ENCODE results near the gene PRX.
"Not testable (repeated sequence)": the region's sequence is repeated elsewhere in the genome, so short reads cannot be mapped to it uniquely, and the experiment has no call there.

PRX gene

DNA sequence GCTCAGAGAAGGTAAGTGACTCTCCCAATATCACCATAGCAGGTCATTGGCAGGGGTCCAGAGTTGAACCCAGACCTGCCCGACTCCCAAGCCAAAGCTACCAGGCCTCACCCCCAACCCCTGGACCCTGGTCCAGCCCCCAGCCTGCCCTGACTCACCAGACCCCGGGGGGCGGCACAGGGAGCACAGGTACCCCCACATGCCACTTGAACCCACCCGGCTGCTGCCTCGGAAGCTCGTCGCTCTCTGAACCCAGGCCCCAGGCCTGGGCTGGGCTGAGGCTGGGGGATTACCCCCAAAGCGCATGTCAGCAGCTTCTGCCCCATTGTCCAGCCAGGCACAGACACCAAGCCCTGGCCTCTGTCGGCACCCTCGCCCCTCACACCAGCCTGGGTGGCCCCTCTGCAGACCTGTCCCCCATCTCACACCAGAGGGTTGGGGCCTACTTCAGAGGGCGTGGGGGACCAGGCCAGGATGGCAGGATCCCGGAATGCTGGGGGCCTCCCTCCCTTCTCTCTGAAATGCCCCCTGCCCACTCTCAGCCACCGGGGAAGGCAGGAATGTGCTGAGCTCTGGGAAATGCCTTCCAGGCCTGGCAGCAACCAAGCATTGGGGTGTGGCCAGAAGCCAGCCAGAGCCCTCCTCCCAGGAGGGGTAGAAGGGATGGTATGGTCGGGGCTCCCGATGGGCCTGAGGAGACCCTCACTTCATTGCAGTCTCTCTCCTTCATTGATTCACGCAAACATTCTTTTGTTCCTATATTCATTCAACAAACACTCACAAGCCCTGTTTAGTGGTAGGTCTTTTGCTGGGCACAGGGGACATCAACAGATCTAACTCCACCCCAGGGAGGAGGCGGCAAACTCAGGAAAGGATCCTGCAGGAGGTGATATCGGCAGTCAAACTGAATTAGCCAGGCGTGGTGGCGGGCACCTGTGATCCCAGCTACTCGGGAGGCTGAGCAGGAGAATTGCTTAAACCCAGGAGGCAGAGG is 1.7 kb upstream of the PRX start:
- DNase-seq (ENCODE audit: low spot score): no peak

DNA sequence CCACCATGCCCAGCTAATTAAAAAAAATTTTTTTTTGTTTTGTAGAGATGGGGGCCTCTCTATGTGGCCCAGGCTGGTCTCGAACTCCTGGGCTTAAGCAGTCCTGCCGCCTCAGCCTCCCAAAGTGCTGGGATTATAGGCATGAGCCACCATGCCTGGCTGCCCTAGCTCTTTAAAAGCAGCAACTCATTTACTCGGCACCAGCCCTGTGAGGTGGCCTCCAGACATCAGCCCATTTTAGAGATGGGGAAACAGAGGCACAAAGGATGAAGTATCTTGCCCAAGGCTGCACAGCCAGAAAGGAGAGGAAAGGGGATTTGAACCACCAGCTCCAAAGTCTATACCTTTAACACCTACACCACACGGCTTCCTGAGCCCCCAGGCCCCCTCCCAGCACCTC is 312 bp downstream of the PRX start:
- DNase-seq (ENCODE audit: low spot score): no peak

DNA sequence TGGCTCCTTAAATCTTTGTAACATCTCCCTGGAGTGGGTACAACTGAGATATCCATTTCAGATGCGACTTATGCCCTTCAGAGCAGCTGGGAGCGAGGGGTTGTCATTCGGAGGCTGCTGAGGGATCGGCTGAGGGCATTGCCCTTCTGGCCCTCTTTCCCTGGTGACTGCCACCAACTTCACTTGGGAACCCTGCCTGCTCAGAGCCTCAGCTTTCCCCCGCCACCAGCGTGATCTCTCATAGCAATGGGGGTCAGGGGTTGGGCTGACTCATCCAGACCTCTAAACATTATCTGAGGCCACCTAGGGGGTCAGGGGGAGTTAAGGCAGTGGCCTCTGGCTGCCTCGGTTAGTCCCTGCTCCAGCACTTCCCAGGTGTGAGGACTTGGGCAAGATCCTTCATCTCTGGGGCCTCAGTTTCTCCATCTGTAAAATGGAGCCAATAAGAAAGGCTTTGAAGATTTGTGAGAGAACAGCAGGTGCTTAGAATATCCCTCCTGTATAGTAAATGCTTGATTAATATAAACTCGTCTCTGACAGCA is 1.1 kb downstream of the PRX start:
- no peak for DNase-seq (ENCODE audit: low spot score)

DNA sequence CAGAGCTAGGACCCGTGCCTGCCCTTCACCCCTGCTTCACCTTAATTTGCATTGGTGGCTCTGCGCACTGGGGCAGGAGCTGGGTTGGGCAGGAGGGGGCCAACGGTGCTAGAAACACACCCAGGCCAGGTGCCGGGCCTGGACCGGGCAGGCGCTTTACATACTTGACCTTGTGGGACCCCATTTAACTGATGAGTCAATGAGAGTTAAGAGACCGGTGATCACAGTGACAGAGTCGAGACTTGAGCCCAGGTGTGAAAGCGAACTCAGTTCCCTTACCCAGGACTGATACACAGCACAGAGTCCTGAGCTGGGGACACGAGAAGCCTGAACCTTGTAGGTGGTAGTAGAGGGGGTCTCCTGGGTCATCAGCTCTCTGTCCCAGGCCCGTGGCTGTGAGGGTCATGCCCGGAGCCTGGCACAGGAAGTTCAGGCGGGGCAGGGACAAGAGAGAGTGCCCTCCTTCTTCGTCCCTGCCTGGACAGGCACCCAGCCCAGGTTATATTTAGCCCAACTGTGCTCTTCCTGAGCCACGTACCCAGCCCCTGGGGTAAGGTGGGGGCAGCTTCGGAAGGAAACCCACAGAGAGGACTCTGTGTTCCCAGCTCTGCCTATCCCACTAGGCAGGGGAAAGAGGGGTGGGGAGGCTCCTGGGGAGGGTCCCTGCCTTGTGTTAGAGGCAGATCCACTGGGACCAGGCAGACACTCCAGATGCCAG is 1.9 kb downstream of the PRX start:
- DNase-seq (ENCODE audit: low spot score): no peak

DNA sequence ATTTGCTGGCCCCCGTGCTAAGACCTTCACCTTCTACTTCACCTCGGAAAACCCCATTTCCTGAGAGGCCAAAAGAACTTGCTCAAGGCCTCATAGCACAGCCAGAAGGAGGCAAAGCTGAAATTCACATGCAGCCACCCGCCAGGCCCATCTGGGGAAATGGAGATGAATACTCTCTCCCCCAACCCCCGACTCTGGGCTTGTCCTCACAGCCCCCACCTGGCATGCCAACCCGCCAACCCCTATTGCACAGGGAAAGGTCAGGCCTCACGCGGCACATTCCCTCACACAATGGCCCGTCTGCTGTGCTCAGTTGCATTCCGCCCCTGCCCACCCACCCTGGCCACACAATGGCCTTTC is 3.2 kb downstream of the PRX start:
- DNase-seq (ENCODE audit: low spot score): no peak

DNA sequence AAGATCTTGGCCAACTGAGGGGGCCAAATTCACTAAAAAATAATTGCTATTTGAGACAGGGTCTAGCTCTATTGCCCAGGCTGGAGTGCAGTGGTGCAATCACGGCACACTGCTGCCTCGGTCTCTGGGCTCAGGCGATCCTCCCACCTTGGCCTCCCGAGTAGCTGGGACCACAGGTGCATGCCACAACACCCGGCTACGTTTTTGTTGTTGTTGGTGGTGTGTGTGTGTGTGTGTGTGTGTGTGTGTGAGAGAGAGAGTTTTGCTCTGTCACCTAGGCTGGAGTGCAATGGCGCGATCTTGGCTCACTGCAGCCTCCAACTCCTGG is 4.6 kb downstream of the PRX start:
- not testable (repeated sequence) for DNase-seq (ENCODE audit: low spot score)

DNA sequence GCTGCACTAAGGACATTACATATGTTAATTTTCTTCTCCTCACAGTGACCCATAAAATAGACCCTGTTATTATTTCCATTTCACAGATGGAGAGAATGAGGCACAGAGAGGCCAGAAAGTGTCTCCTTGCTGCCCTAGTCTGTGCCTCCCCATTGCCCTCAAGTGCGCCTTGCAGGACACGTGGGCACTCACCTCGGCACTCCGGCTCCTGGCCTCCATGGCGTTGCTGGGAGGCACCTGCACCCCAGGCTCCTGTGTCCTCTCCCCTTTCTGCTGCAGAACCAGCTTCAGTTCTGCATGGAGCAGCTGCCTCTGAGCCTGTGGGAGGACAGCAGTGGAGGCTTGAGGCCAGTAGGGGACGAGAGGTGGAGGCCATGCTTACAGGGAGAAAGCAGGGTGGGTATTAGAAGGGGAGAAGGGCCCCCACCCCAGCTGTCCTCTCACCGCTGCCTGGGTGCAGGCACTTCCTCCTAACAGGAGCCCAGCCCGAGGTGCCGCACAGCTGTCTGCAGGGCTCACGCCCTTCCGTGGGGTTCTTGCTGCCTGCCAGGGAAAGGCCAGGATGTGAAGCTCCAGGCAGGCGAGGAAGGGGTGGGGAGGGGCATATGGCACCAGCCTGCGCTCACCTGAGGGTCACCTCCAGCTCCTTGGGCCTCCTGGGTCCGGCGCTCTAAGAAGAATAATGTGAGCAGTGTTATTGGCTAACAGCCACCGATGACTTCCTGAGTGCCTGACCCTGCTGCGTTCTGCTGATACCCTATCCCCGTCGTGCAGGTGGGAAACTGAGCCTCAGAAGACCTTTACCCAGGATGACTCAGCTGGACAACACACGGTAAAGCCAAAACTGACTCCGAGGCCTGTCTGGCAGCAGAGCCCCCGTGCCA is 5.2 kb downstream of the PRX start:
- DNase-seq (ENCODE audit: low spot score): no peak

DNA sequence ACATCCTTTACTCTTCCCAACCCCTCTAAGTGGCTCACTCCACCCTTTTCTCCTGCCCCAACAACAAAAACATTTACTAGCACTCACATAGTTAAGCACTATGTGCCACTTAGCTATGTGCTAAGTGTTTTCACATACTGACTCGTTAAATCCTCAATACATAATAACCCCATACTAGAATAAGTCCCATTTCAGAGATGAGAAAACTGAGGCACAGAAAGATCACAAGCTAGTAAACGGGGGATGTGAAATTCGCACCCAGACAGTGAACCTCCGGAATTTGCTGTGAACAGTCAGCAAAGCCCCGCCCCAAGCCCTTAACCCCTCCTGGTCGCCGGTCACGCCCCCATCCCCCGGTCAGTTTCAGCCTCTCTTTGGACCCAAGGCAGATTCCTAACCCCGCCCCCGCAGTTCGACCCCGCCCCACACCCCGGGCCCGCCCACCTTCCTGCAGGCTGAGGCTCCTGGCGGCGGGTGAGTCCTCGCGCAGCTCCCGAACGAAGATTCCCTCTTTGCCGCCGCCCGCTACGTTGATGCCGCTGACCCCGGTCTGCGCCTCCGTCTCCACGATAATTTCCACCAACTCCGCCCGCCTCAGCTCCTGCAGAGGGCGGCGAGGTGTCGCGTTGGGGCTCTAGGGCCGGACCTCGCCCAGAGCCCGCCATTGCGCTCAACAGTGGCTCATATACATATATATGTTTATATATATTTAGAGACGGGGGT is 9.8 kb downstream of the PRX start:
- peak; percentile 95 for DNase-seq (ENCODE audit: low spot score)

DNA sequence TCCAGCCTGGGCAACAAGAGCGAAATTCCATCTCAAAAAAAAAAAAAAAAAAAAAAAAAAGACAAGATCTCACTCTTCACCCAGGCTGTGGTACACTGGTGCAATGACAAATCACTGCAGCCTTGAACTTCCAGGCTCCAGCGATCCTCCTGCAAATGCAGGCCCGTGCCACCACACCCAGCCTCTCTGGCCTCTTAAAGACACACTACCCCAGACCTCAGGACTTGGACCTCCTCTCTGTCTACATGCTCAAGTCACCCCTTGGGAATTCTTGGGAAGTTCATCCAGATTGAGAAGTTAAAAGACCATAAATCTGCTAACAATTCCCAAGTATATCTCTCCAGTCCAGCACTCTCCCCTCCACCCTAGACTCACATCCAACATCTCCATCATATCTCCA is 12.6 kb downstream of the PRX start:
- no peak for DNase-seq (ENCODE audit: low spot score)

DNA sequence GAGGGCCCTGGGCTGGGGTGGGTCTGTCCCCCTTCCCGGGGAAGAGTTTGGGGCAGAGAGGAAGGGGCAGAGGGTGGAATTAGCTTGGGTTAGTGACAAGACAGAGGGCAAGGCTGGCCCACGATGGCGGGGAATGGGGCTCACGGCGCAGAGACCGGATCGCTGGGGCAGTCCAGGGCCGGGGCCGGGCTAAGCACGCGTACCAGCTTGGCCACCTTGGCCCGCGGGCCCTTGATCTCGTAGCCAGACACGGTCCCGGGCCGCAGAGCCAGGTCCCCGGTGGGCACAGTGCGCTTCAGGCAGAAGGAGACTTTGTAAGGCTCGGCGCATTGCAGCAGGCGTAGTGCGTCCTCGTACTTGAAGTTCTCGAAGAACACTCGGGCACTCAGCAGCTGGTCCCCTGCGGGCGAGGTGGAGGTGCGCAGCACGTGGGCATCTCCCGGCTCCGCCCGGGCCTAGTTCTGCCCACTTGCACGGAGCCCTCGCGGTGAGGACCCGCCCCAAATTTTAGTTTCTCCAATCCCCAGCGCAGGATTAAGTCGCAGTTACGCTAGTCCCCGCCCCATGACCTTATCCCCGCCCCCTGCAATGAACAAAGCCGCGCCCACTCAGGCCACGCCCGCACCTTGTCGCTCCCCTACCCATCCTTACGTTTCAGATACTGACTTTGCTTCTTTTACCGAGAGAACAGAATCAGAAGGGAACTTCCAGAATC is 14.6 kb downstream of the PRX start:
- peak; percentile 85 for DNase-seq (ENCODE audit: low spot score)

DNA sequence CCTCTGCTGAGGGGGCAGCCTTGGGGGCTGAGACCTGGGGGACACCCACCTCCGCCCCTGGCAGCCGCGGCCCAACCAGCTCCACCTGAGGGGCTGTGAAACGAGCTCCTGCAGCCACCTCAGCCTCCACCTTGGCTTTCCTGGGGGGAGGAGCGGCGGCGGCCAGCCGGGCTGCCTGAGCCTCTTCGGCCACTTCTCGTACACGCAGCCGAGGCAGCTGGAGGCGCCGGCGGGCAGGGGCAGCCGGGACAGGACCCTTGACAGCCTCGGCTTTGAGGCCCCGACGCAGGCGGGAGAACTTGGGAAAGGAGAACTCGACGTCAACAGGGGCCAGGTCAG is 15.6 kb downstream of the PRX start:
- DNase-seq (ENCODE audit: low spot score): no peak

DNA sequence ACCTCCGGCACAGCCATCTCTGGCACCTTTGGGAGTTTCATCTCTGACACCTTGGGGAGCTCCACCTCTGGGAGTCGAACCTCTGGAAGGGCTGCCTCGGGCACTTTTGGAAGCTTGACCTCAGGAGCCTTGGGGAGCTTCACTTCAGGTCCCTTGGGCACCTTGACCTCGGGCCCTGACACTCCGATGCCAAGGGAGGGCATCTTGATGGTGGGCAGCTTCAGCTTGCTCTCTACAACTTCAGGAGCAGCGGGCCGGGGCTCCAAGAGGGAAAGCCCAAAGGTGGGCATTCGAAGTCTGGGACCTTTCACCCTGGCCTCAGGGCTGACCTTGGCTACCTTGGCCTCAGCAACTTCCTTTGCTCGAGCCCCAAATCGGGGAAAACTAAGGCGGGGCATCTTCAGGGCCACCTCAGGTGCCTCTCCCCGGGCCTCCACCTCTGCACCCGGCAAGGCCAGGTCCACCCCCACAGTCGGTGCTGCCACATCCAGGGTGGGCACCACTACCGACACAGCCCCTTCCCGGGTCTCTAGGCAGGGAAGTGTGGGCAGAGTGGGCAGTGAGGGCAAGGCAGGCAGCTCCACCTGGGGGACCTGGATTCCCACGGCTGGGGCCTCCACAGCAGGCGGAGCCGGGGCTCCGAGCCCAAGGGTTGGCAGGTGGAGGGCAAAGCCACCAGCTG is 16.2 kb downstream of the PRX start:
- no peak for DNase-seq (ENCODE audit: low spot score)

DNA sequence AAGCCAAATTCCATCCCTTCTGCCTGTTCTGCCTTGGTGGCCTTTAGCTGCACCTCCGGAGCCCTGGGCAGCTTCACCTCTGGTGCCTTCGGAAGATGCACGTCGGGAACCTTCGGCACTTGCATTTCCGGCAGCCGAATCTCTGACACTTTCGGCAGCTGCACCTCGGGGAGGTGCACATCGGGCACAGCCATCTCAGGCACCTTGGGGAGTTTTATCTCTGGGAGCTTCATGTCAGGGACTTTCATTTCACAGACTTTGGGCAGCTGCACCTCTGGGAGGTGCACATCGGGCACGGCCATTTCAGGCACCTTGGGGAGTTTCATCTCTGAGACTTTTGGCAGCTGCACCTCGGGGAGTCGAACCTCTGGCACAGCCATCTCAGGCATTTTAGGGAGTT is 17.2 kb downstream of the PRX start:
- no peak for DNase-seq (ENCODE audit: low spot score)

DNA sequence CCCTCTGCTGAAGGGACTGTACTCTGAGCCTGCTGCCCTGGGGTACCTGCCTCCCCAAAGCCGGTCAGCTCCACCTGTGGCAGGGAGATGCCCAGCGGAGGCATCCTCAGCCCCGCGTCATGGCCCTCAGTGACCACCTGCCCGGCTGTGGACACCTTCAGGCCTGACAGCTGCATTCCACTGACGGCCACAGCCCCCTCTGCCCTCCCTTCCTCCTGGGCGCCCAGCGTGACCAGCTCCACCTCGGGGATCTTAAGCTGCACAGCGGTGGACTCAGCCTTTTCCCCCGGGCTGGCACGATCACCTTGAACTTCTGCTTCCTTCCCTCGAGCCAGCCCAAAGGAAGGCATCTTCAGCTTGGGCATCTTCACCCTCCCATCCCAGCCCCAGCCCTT is 18.4 kb downstream of the PRX start:
- no peak for DNase-seq (ENCODE audit: low spot score)

DNA sequence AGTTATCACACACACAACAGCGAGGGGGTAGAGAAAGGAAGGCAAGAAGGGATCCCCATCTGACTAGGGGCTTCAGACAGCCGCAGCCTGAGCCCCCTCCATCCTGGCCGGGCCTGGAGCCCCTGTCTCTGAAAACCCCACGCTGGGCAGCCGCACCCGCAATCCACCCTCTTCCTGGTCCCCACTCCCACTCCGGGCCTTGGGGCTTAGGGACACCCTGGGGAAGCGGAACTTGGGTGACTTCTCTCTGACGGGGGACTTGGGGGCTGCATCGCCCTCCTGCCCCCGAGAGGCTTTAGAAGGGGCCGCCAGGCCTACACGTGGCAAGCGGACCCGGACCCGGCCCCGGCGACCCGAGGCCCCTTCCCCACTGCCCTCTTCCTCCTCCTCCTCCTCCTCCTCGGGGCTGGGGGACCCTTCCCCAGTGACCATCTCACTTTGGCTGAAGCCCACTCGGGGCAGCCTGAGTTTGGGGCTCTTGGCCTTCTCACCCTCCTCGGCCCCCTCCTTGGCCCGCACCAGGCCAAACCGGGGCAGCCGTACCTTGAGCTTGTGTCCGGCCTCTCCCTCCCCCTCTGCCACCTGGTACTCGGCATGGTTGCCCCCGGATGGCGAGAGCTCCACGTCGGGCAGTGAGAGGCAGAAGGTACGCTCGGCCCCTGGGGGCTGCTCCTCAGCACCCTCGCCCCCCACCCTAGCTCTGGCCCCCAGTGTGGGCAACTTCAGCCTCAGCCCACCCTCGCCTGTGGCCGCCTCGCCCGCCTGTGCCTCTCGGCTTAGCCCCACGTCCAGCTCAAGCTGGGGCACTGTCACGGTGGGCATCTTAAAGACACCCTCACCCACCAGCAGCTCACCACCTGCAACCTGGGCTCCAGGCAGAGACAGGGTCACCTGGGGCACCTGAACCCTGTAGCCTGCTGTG is 19.0 kb downstream of the PRX start:
- DNase-seq (ENCODE audit: low spot score): no peak

DNA sequence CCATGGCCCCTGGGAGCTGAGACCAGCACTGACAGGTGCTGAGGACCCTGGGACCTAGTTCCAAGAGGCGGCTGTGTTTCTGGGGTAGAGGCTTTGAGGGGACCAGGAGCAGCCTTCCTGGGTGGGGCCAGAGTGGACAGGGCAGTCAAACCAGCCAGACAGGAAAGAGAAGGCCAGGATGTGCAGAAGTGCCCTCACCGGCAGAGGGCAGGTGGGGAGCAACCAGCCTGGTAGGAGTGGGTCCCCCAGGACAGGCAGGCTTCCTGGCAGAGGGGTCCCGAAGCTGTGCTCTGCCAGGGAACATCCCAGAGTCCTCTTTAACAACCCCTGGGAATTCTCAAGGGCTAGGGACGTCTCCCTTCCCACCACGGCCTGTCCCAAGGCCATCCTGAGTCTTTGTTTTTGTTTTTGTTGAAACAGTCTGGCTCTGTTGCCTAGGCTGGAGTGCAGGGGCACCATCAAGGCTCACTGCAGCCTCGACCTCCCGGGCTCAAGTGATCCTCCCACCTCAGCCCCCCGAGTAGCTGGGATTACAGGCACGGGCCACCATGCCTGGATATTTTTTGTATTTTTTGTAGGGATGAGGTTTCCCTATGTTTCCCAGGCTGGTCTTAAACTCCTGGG is 20.2 kb downstream of the PRX start:
- peak; percentile 64 for DNase-seq (ENCODE audit: low spot score)

DNA sequence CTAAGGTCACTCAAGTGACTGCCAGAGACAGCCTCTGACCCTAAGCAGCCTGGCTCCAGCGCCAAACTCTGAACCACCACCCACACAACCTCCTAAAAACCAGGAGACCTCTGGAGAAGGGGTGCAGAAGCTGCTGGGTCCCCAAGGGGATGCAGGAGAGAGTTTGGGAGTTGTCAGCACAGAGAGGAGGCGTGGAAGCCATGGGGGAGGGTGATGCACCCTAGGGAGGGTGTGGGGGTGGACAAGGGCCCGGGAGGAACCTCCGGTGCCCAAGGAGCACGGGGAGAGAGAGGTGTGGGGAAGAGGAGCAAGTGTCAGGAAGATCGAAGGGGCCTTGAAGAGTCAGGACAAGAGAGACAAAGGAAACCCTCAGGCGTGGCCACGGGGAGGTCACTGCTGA is 21.1 kb downstream of the PRX start:
- no peak for DNase-seq (ENCODE audit: low spot score)

DNA sequence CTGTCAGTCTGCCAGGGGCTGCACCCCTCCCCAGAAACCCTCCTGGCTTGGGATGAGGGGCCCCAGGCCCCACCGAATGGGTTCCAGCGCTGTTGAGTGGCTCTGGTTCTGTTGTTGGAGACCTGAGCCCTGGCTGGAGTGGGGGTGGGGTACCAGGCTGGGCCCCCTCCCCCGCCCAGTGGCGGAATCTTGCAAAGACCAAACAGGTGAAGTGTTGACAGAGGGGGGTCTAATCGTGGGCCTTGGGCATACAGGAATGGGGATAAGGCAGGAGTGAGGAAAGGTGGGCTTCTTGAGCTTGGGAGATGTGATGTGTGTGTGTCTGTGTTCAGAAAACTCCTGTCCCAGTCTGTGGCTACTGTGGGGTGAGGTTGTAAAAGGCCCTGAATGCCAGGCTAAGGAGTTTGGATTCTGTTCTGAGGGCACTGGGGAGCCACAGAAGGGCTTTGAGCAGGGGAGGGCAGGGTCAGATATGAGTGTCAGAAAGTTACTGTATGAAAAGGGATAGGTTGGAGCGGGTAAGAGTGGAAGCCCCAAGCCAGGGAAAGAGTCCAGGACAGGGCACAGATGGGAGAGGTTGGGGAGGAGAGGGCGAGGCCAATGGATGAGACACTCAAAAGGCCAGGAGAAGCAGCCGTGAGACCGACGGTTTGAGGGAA is 23.0 kb downstream of the PRX start, which contains the start of gene HIPK4:
TSS of gene HIPK4 (minus strand) at position 98 of the 659 bp plus-strand sequence. CDS start 279 bp downstream, outside the sequence.
- DNase-seq (ENCODE audit: low spot score): no peak

Measured in iPS-NIHi11 (cell line).